Right lobe of liver (tissue), 6 donors: ENCODE results near the gene CIAPIN1. TPM values are rescaled to one million over a fixed set of nuclear protein-coding genes. Genes with fewer than 3 reads are reported as not detected.

Source experiments
- ATAC-seq, 4 donors: fragments of 200-7000 bp; cut with Tn5 transposase; one replicate each; pipeline ENCODE4 v1.9.1; 2020; ENCODE audit warnings: mild to moderate bottlenecking in 4 of 4, moderate library complexity in 4 of 4
- DNase-seq, 3 donors: peaks; one replicate each; pipeline ENCODE4 v3.0.0-alpha.2; 2020
- H3K27ac ChIP-seq, 3 donors: fragments of 200-600 bp; one replicate each; pipeline ENCODE4 v1.8.0; 2022
- H3K27me3 ChIP-seq, 2 donors: fragments of 200-600 bp; one replicate each; pipeline ENCODE4 v1.8.0; 2022
- H3K36me3 ChIP-seq, 4 donors: fragments of 200-600 bp; sonication (generic) in 1 of 4; one replicate each; pipeline versions ENCODE4 v1.5.1 to v1.8.0; 2017 to 2022; ENCODE audit warnings: control low read depth in 1 of 4
- H3K4me1 ChIP-seq, 4 donors: fragments of 200-600 bp; sonication (generic) in 1 of 4; one replicate each; pipeline versions ENCODE4 v1.5.1 to v1.8.0; 2017 to 2022; ENCODE audit warnings: control low read depth in 1 of 4
- H3K4me3 ChIP-seq, 3 donors: fragments of 200-600 bp; one replicate each; pipeline ENCODE4 v1.8.0; 2022
- H3K9me3 ChIP-seq, 4 donors: fragments of 200-600 bp; sonication (generic) in 1 of 4; one replicate each; pipeline versions ENCODE4 v1.5.1 to v1.8.0; 2017 to 2022; ENCODE audit warnings: control low read depth in 1 of 4
- CTCF ChIP-seq, 4 donors: fragments of 200-600 bp in 3 of 4; fragments of 450-650 bp in 1 of 4; IDR thresholded peaks; one replicate each; pipeline versions ENCODE4 v1.5.1 to v1.8.0; 2016 to 2022; ENCODE audit warnings: antibody characterized with exemption in 4 of 4, mild to moderate bottlenecking in 2 of 4
- POLR2A ChIP-seq: fragments of 450-650 bp; IDR thresholded peaks from one replicate; pipeline ENCODE4 v1.6.1; 2017; ENCODE audit warnings: antibody characterized with exemption, mild to moderate bottlenecking
- WGBS: methylation state at CpG from one replicate; pipeline ENCODE4 v1.1.6; 2018; ENCODE audit warnings: low coverage, low lambda C conversion rate; ENCODE audit not compliant: insufficient coverage; ENCODE audit errors: missing lambda C conversion rate; 5-methylcytosine and 5-hydroxymethylcytosine counted together
- intact Hi-C, 2 donors: fragments of 100-400 bp; cut with DNase I; formaldehyde crosslinking; loops; one replicate each; pipeline versions ENCODE4 v1.11.2 to v1.14.1; 2022
- total RNA-seq, 6 experiments: library from RNA; depleted of rRNA in 2 of 6; stranded (reverse); fragments of >200 nt in 2 of 6; fragmentation: NEBNext Ultra II Directional in 3 of 6; extraction: Animal tissue kit (Norgen Biotek cat#: 25700) in 3 of 6; gene quantifications; one replicate each; pipeline versions ENCODE4 v1.1.0 to v1.2.4, GENCODE V29; 2016 to 2023
- donor health status: DM: no; HTN: yes; CAD: no.
- donor health status: DM: no; HTN: no; CAD: no.
- donor health status: DM: no; HTN: no; CAD: no.
- donor health status: DM: no; HTN: yes; CAD: no.
- donor health status: DM: no; HTN: yes; CAD: no.

The CIAPIN1 gene
- total RNA-seq, 6 experiments from 2014 or later = 23.3 to 27.4 (median 23.9) TPM

- peak in 2 of 4 donors; percentile 7 to 39 for ATAC-seq
- H3K27ac ChIP-seq = no peak overlapping the region
These were observed 37.2 kb downstream of the CIAPIN1 start for GRCh38 chr16:57409870-57410587.

GRCh38 chr16:57409065-57409464 is 38.1 kb downstream of the CIAPIN1 start:
- DNase-seq = no peak
- TF ChIP-seq CTCF (IDR thresholded peaks at IDR 0.05) = no peak
- no peak for TF ChIP-seq POLR2A
- intact Hi-C loops = loop anchor here in 1 of 2 donors (5.0 kb wide), 1 partner anchor 97 kb away; no protein-coding TSS in a partner anchor
- peak; percentile 31 to 65 (median 60) for ATAC-seq
- H3K27me3 ChIP-seq = no peaks in the 10 kb centered on the region
- WGBS = 47% methylated on average over 5 of the region's 5 CpGs
- no peaks in the 10 kb centered on the region for H3K4me1 ChIP-seq
- no peak overlapping the region for H3K4me3 ChIP-seq
- H3K36me3 ChIP-seq = no peaks in the 10 kb centered on the region
- no peak overlapping the region for H3K27ac ChIP-seq
- no peaks in the 10 kb centered on the region for H3K9me3 ChIP-seq

More at GRCh38 chr16:57409870-57410587, 37.2 kb downstream of the CIAPIN1 start:
- Histone ChIP-seq H3K36me3 (no peaks in the 10 kb centered on the region), H3K9me3 (no peaks in the 10 kb centered on the region), H3K4me3 (no peak overlapping the region), H3K27me3 (no peaks in the 10 kb centered on the region), H3K4me1 (no peaks in the 10 kb centered on the region)
- no peak for DNase-seq
- intact Hi-C loops = loop anchor here in 1 of 2 donors (5.0 kb wide), 1 partner anchor 98 kb away; no protein-coding TSS in a partner anchor
- TF ChIP-seq CTCF (IDR thresholded peaks at IDR 0.05) (no peak), POLR2A (no peak)
- 33% methylated on average over 3 of the region's 14 CpGs for WGBS

GRCh38 chr16:57407521-57408353 is 39.4 kb downstream of the CIAPIN1 start:
- TF ChIP-seq POLR2A = no peak
- no peak for TF ChIP-seq CTCF (IDR thresholded peaks at IDR 0.05)
- Histone ChIP-seq H3K4me3 (no peak overlapping the region), H3K36me3 (no peaks in the 10 kb centered on the region), H3K4me1 (no peaks in the 10 kb centered on the region), H3K27me3 (no peaks in the 10 kb centered on the region), H3K9me3 (no peaks in the 10 kb centered on the region), H3K27ac (no peak overlapping the region)
- WGBS = 72% methylated on average over 5 of the region's 5 CpGs
- ATAC-seq (no peak), DNase-seq (no peak)
- intact Hi-C loops = loop anchor here in 1 of 2 donors (5.0 kb wide), 1 partner anchor 95 kb away; no protein-coding TSS in a partner anchor

GRCh38 chr16:57406881-57407280 is 40.3 kb downstream of the CIAPIN1 start:
- no peaks in the 10 kb centered on the region for H3K4me1 ChIP-seq
- WGBS = 50% methylated on average over 2 of the region's 2 CpGs
- ATAC-seq = peak in 2 of 4 donors; percentile 17 to 30
- no peaks in the 10 kb centered on the region for H3K9me3 ChIP-seq
- no peaks in the 10 kb centered on the region for H3K27me3 ChIP-seq
- H3K27ac ChIP-seq = no peak overlapping the region
- intact Hi-C loops = loop anchor here in 1 of 2 donors (5.0 kb wide), 1 partner anchor 95 kb away; no protein-coding TSS in a partner anchor
- no peak overlapping the region for H3K4me3 ChIP-seq
- DNase-seq = peak in 1 of 3 donors; percentile 0
- no peaks in the 10 kb centered on the region for H3K36me3 ChIP-seq
- no peak for TF ChIP-seq POLR2A
- no peak for TF ChIP-seq CTCF (IDR thresholded peaks at IDR 0.05)
